ENCODE data around the gene DPP9. TPM values are rescaled to one million over a fixed set of nuclear protein-coding genes. Genes with fewer than 3 reads are reported as not detected.

DPP9 gene
- total RNA-seq, 1 donor from 2014 or later, result 42.9 TPM

DNA sequence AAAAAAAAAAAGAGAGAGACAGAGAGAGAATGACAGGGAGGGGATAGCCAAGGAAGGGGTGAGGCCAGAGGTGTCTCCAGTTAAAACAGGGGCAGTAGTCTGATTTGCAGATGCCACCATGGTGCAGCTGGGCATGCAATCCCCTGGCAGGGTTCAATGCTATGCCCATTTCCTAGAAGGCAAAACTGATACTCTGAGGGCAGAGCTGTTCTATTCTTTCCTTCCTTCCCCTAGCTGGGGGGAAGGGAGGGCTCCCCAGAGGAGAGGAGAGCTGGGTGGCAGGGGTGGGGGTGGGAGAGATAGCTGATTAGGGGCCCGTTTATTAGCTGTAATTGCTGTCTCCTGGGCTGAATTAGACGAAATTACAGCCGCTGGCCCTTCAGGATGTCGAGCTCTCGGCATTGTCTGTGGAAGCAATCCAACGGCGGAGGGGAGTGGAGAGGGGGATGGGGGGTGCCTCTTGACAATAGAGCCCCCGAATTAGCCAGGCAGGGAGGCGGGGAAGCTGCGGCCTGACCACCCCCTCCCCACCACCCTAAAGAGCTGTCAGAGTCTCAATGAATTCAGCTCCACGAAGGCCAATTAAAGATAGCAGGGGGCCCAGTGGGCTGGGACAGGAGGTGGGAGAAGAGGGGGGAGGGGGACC is 14.4 kb upstream of the DPP9 start:
- no peak for TF ChIP-seq CTCF (conservative IDR thresholded peaks at IDR 0.05)
- Mint-ChIP-seq H3K27me3 (peaks cover 9% of the 10 kb centered on the region), H3K9me3 (no peaks in the 10 kb centered on the region), H3K4me1 (ENCODE audit: unreplicated experiment) (no peaks in the 10 kb centered on the region), H3K27ac (no peak overlapping the region), H3K4me3 (no peak overlapping the region), H3K36me3 (no peaks in the 10 kb centered on the region)
- no peak for DNase-seq (ENCODE audit: extremely low spot score, unreplicated experiment)

DNA sequence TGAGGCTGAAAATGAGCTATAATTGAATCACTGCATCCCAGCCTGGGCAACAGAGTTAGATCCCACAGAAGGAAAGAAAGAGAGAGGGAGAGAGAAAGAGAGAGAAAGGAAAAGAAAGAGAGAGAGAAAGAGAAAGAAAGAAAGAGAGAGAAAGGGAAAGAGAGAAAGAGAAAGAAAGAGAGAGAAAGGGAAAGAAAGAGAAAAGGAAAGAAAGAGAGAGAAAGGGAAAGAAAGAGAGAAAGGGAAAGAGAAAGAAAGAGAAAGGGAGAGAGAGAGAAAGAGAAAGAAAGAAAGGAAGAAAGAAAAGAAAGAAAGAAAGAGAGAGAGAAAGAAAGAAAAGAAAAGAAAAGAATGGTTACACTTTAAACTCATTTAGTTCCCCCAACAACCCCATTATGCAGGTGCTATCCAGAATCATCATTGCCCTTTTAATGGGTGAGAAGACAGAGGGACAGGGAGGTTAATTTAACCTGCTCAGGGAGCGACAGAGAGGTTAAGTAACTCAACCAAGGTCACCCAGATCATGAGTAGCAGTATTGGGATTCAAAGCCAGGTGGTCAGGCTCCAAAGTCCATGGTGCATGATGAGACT is 10.2 kb upstream of the DPP9 start:
- H3K4me1 Mint-ChIP-seq (ENCODE audit: unreplicated experiment), result peaks cover 8% of the 10 kb centered on the region
- H3K9me3 Mint-ChIP-seq, result no peaks in the 10 kb centered on the region
- no peak overlapping the region for H3K4me3 Mint-ChIP-seq
- no peak overlapping the region for H3K27ac Mint-ChIP-seq
- no peaks in the 10 kb centered on the region for H3K36me3 Mint-ChIP-seq
- H3K27me3 Mint-ChIP-seq, result peaks cover 20% of the 10 kb centered on the region
- no peak for TF ChIP-seq CTCF (conservative IDR thresholded peaks at IDR 0.05)
- DNase-seq (ENCODE audit: extremely low spot score, unreplicated experiment), result no peak

GRCh38 chr19:4732680-4733114 is 9.1 kb upstream of the DPP9 start:
- peak overlapping the region; percentile 62 for H3K27ac Mint-ChIP-seq
- peaks cover 25% of the 10 kb centered on the region for H3K27me3 Mint-ChIP-seq
- H3K4me1 Mint-ChIP-seq (ENCODE audit: unreplicated experiment), result peaks cover 12% of the 10 kb centered on the region
- DNase-seq (ENCODE audit: extremely low spot score, unreplicated experiment), result no peak
- H3K4me3 Mint-ChIP-seq, result peak overlapping the region; percentile 58
- no peaks in the 10 kb centered on the region for H3K36me3 Mint-ChIP-seq
- no peaks in the 10 kb centered on the region for H3K9me3 Mint-ChIP-seq
- peak; percentile 85 for TF ChIP-seq CTCF (conservative IDR thresholded peaks at IDR 0.05)

- H3K4me1 Mint-ChIP-seq (ENCODE audit: unreplicated experiment), result peaks cover 12% of the 10 kb centered on the region
- no peak overlapping the region for H3K27ac Mint-ChIP-seq
- peaks cover 25% of the 10 kb centered on the region for H3K27me3 Mint-ChIP-seq
- no peaks in the 10 kb centered on the region for H3K36me3 Mint-ChIP-seq
- peak; percentile 64 for TF ChIP-seq CTCF (conservative IDR thresholded peaks at IDR 0.05)
- H3K9me3 Mint-ChIP-seq, result no peaks in the 10 kb centered on the region
- no peak for DNase-seq (ENCODE audit: extremely low spot score, unreplicated experiment)
- no peak overlapping the region for H3K4me3 Mint-ChIP-seq
Measured at GRCh38 chr19:4730740-4731171, 7.1 kb upstream of the DPP9 start.

DNA sequence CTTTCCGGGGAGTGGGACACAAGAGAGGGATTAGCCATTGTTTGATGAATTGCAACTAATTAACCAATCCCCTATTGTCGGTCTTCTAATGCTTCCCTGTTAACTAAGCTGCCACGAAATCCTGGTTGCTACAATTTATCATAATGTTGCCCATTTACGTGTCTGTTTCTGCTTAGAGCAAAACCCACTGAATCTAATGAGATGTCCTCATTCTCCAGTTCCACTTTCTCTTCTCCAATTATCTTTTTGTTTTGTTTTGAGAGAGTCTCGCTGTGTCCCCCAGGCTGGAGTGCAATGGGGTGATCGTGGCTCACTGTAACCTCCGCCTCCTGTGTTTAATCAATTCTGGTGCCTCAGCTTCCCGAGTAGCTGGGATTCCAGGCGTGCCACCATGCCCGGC is 5.2 kb upstream of the DPP9 start:
- no peaks in the 10 kb centered on the region for H3K36me3 Mint-ChIP-seq
- no peak overlapping the region for H3K27ac Mint-ChIP-seq
- TF ChIP-seq CTCF (conservative IDR thresholded peaks at IDR 0.05), result no peak
- H3K4me1 Mint-ChIP-seq (ENCODE audit: unreplicated experiment), result peaks cover 18% of the 10 kb centered on the region
- H3K27me3 Mint-ChIP-seq, result peaks cover 34% of the 10 kb centered on the region
- H3K9me3 Mint-ChIP-seq, result no peaks in the 10 kb centered on the region
- DNase-seq (ENCODE audit: extremely low spot score, unreplicated experiment), result no peak
- H3K4me3 Mint-ChIP-seq, result no peak overlapping the region
